ENCODE measurements around the gene NPM1.

NPM1 gene

GRCh38 chr5:171387345-171387969, at the start of gene NPM1:
TSS of gene NPM1 (plus strand) at chr5:171387849. CDS start at chr5:171387949, 100 bp downstream.
- TF ChIP-seq CTCF (IDR thresholded peaks at IDR 0.05; ENCODE audit: low read depth, low read length) (no peak), POLR2A (IDR thresholded peaks at IDR 0.05; ENCODE audit: extremely low read depth, insufficient read length) (peak; percentile 86), MAX (IDR thresholded peaks at IDR 0.05; ENCODE audit: low read depth, low read length) (peak; percentile 84), MYC (IDR thresholded peaks at IDR 0.05; ENCODE audit: low read depth, low read length) (peak; percentile 68)
- peak; percentile 99 for DNase-seq (ENCODE audit: low read depth)
- H3K4me3 ChIP-seq (ENCODE audit: low read depth, low read length), result peak within 1 kb of the TSS; percentile 98

GRCh38 chr5:171340042-171340441, 47.6 kb upstream of the NPM1 start:
- DNase-seq (ENCODE audit: low read depth), result no peak
- H3K4me3 ChIP-seq (ENCODE audit: low read depth, low read length), result no peak overlapping the region
- TF ChIP-seq MYC (IDR thresholded peaks at IDR 0.05; ENCODE audit: low read depth, low read length) (no peak), POLR2A (IDR thresholded peaks at IDR 0.05; ENCODE audit: extremely low read depth, insufficient read length) (no peak), MAX (IDR thresholded peaks at IDR 0.05; ENCODE audit: low read depth, low read length) (no peak), CTCF (IDR thresholded peaks at IDR 0.05; ENCODE audit: low read depth, low read length) (no peak)

- no peak overlapping the region for H3K4me3 ChIP-seq (ENCODE audit: low read depth, low read length)
- no peak for DNase-seq (ENCODE audit: low read depth)
- no peak for TF ChIP-seq POLR2A (IDR thresholded peaks at IDR 0.05; ENCODE audit: extremely low read depth, insufficient read length)
- no peak for TF ChIP-seq CTCF (IDR thresholded peaks at IDR 0.05; ENCODE audit: low read depth, low read length)
- no peak for TF ChIP-seq MAX (IDR thresholded peaks at IDR 0.05; ENCODE audit: low read depth, low read length)
- TF ChIP-seq MYC (IDR thresholded peaks at IDR 0.05; ENCODE audit: low read depth, low read length), result no peak
These were observed 47.2 kb upstream of the NPM1 start for GRCh38 chr5:171340491-171340890.

GRCh38 chr5:171342362-171343111, 45.1 kb upstream of the NPM1 start:
- no peak overlapping the region for H3K4me3 ChIP-seq (ENCODE audit: low read depth, low read length)
- DNase-seq (ENCODE audit: low read depth), result peak; percentile 64
- TF ChIP-seq POLR2A (IDR thresholded peaks at IDR 0.05; ENCODE audit: extremely low read depth, insufficient read length), result no peak
- no peak for TF ChIP-seq MAX (IDR thresholded peaks at IDR 0.05; ENCODE audit: low read depth, low read length)
- no peak for TF ChIP-seq MYC (IDR thresholded peaks at IDR 0.05; ENCODE audit: low read depth, low read length)
- TF ChIP-seq CTCF (IDR thresholded peaks at IDR 0.05; ENCODE audit: low read depth, low read length), result peak; percentile 70

GRCh38 chr5:171344936-171345608, 42.6 kb upstream of the NPM1 start:
- H3K4me3 ChIP-seq (ENCODE audit: low read depth, low read length), result no peak overlapping the region
- no peak for DNase-seq (ENCODE audit: low read depth)
- TF ChIP-seq MYC (IDR thresholded peaks at IDR 0.05; ENCODE audit: low read depth, low read length) (no peak), MAX (IDR thresholded peaks at IDR 0.05; ENCODE audit: low read depth, low read length) (no peak), POLR2A (IDR thresholded peaks at IDR 0.05; ENCODE audit: extremely low read depth, insufficient read length) (no peak), CTCF (IDR thresholded peaks at IDR 0.05; ENCODE audit: low read depth, low read length) (no peak)
